Mesodermal cell (in vitro differentiated cells): ENCODE results near the gene TNFRSF19.

Experiments used
- H3K27ac ChIP-seq: 2 replicates; pipeline ENCODE4 v1.7.0; 2013; ENCODE audit warnings: mild to moderate bottlenecking, low read depth, low read length, moderate library complexity; ENCODE audit not compliant: severe bottlenecking
- H3K36me3 ChIP-seq: 2 replicates; pipeline ENCODE4 v1.7.1; 2013; ENCODE audit warnings: mild to moderate bottlenecking, low read length, moderate library complexity; ENCODE audit not compliant: control insufficient read depth, insufficient read depth
- H3K4me1 ChIP-seq: one replicate; pipeline ENCODE4 v1.7.1; 2013; ENCODE audit warnings: mild to moderate bottlenecking, low read length; ENCODE audit not compliant: insufficient read depth, control insufficient read depth, poor library complexity, severe bottlenecking
- H3K4me3 ChIP-seq: 2 replicates; pipeline ENCODE4 v1.7.0; 2013; ENCODE audit warnings: low read length, control low read depth, mild to moderate bottlenecking; ENCODE audit not compliant: insufficient read depth, poor library complexity, severe bottlenecking; ENCODE audit errors: extremely low read depth
- H3K9me3 ChIP-seq: 2 replicates; pipeline ENCODE4 v1.7.1; 2013; ENCODE audit warnings: mild to moderate bottlenecking, low read length, moderate library complexity; ENCODE audit not compliant: control insufficient read depth
- WGBS, 2 experiments: methylation state at CpG; one replicate each; pipeline ENCODE4 v1.1.5; 2013; ENCODE audit warnings: missing lambda C conversion rate in 2 of 2; ENCODE audit not compliant: insufficient coverage in 2 of 2; 5-methylcytosine and 5-hydroxymethylcytosine counted together

Gene TNFRSF19

DNA sequence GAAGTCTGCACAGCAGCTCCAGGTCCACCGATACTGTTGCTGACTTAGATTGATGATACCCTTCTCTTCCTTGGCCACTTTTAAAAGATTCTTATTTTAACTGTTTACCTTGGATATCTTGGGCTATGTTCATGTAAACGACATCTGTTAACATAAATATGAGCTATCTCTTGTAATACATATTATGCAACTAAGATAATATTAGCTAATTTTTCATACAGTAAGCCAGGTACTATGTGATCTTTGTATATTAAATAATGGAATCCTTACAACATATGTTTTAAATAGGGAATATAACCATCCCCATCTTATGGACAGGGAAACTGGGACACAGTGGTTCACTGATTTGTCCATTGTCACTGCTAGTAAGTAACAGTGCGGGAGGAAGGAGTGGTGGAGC lies 37.9 kb downstream of the TNFRSF19 start:
- WGBS, 2 experiments: 88% methylated on average over 1 of the region's 3 CpGs; no CpG with 5 or more reads in 1 of the 2 experiments
- H3K36me3 ChIP-seq: no peaks in the 10 kb centered on the region
- H3K4me1 ChIP-seq: no peaks in the 10 kb centered on the region
- H3K4me3 ChIP-seq: no peak overlapping the region
- H3K27ac ChIP-seq: no peak overlapping the region
- no peaks in the 10 kb centered on the region for H3K9me3 ChIP-seq

- WGBS, 2 experiments: 90 to 100% methylated on average over 5 to 9 of the region's 13 CpGs
- Histone ChIP-seq H3K4me3 (no peak overlapping the region), H3K27ac (no peak overlapping the region)
Measured at GRCh38 chr13:23608701-23609413, 38.6 kb downstream of the TNFRSF19 start.

GRCh38 chr13:23609414-23609760 lies 39.2 kb downstream of the TNFRSF19 start:
- H3K27ac ChIP-seq: no peak overlapping the region
- no peak overlapping the region for H3K4me3 ChIP-seq
- WGBS, 2 experiments: 80% methylated on average over 1 of the region's 7 CpGs; no CpG with 5 or more reads in 1 of the 2 experiments
- no peaks in the 10 kb centered on the region for H3K4me1 ChIP-seq
- no peaks in the 10 kb centered on the region for H3K9me3 ChIP-seq
- no peaks in the 10 kb centered on the region for H3K36me3 ChIP-seq

More at GRCh38 chr13:23608701-23609413, 38.6 kb downstream of the TNFRSF19 start:
- Histone ChIP-seq H3K4me1 (no peaks in the 10 kb centered on the region), H3K9me3 (no peaks in the 10 kb centered on the region), H3K36me3 (no peaks in the 10 kb centered on the region)

DNA sequence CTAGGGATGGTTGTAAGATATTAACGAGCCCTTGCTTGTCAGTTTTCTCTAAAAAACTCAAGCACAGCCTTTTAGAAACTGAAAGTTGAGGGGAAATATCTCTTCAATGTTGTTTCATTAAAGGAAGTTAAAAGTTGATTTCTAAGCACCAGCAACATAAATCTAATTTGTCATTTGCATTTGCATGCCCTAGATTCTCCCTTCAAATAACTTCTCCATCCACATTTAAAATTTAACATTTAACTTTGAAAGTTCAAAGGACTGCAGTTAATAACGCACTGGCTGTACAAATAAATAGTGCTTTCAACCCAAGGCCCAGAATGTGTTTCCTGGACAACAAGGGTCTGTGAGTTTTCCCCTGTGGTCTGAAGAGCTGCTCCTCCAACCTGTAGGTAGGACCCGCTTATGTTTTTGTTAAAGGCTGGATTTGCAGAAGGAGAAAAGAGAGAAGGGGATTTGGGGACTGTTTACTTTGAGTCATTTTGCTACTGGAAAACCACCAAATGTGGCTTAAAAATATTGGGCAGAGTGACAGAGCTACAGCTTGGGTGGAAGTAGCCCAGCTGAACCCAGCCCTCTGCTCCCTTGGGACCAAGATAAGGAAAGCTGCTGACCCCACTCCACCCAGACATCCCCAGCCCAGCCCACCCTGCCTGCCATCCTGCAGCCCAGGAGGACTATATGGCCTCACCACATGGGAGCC lies 39.8 kb downstream of the TNFRSF19 start:
- Histone ChIP-seq H3K4me3 (no peak overlapping the region), H3K9me3 (no peaks in the 10 kb centered on the region), H3K36me3 (no peaks in the 10 kb centered on the region), H3K27ac (no peak overlapping the region), H3K4me1 (no peaks in the 10 kb centered on the region)
- 76 to 88% methylated on average over 2 of the region's 3 CpGs for WGBS, 2 experiments

GRCh38 chr13:23610966-23611491 lies 40.8 kb downstream of the TNFRSF19 start:
- Histone ChIP-seq H3K27ac (no peak overlapping the region), H3K9me3 (no peaks in the 10 kb centered on the region), H3K36me3 (no peaks in the 10 kb centered on the region), H3K4me3 (no peak overlapping the region), H3K4me1 (no peaks in the 10 kb centered on the region)
- WGBS, 2 experiments: 94 to 100% methylated on average over 2 of the region's 2 CpGs

DNA sequence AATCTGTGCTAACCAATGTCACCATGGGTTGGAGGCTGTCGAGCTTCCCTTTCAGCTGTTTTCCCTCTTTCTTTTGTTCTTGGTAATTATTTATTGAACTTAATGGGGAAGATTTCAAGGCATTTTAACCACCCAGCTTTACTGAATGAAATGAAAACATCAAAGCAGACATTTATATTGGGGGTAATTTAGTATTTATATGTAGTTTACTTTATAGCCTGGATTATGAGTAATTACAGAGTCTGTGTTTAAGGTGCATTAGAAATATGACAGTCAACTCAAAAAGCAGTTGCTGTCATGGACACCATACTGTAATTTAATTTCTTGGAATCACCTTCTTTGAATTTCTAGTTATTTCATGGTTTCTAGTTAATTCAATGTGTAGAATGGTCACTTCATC lies 42.0 kb downstream of the TNFRSF19 start:
- no peak overlapping the region for H3K27ac ChIP-seq
- H3K9me3 ChIP-seq: no peaks in the 10 kb centered on the region
- no peaks in the 10 kb centered on the region for H3K36me3 ChIP-seq
- no CpG with 5 or more reads among the region's 1 CpG for WGBS, 2 experiments
- H3K4me3 ChIP-seq: no peak overlapping the region
- peaks cover 2% of the 10 kb centered on the region for H3K4me1 ChIP-seq

DNA sequence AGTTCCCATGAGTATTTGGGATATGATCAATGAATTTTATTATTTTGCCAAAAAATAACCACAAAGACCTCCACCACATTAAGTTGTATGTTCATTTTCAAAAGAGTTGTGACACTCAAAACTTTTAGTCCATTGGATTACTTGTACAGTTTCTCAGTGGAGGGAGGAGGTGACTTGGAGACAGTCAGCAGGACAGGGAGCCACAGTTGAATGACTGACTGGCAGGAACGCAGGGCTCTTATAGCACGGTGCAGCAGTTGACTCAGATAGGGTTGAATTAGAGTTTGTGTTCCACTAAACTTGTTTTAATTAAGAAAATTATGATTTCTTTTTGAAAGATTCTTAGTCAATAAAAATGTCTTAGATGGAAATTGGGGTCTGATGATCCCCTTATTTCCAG lies 42.5 kb downstream of the TNFRSF19 start:
- Histone ChIP-seq H3K4me1 (peaks cover 6% of the 10 kb centered on the region), H3K9me3 (no peaks in the 10 kb centered on the region), H3K36me3 (peaks cover 4% of the 10 kb centered on the region), H3K27ac (no peak overlapping the region), H3K4me3 (no peak overlapping the region)
- WGBS, 2 experiments: 92% methylated on average over 2 of the region's 2 CpGs; no CpG with 5 or more reads in 1 of the 2 experiments

DNA sequence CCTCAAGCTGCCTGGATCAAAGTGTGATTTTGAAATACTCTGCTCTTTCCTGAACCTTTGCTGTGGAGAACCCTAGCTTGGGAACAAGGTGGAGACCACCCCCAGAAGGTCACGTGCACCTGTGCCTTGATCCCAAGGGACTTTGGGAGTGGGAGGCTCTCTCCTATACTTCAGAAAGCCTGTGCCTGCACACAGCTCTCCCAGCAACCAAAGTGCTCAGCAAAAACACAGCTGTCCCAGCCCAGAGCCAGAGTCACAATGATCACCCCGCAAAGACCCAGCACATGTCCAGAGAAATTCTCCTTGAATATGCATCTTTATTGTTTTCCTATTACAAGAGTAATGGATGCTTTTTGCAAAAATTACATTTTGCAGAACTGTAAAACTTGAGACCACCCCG lies 43.4 kb downstream of the TNFRSF19 start:
- Histone ChIP-seq H3K36me3 (peaks cover 9% of the 10 kb centered on the region), H3K9me3 (no peaks in the 10 kb centered on the region), H3K4me1 (peaks cover 9% of the 10 kb centered on the region), H3K4me3 (no peak overlapping the region), H3K27ac (no peak overlapping the region)
- 80% methylated on average over 1 of the region's 3 CpGs; no CpG with 5 or more reads in 1 of the 2 experiments for WGBS, 2 experiments

DNA sequence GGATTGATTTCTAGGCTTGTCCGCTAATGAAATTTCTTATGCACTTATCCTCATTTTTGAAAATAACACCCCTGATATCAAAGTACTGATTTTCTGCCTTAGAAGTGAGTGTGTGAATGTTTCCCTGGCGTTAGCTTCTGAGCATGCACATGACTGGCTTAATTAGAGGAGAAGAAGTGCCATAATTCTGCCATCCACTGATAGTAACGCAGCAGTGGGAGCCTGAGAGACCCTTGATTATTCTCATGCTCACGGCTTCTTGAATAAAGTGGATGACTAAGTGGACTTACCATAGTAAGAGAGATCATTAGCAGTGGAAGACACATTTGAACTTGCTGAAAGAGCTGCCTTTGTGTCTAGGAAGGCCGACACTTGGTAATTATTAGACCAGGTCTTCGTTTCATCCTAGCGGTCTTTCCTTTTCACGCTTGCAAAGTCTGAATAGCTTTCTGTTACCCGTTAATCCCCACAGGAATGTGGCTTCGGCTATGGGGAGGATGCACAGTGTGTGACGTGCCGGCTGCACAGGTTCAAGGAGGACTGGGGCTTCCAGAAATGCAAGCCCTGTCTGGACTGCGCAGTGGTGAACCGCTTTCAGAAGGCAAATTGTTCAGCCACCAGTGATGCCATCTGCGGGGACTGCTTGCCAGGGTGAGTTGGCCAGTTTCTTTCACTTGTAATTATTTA lies 45.3 kb downstream of the TNFRSF19 start:
- Histone ChIP-seq H3K36me3 (peaks cover 17% of the 10 kb centered on the region), H3K4me1 (peaks cover 14% of the 10 kb centered on the region), H3K9me3 (no peaks in the 10 kb centered on the region), H3K4me3 (no peak overlapping the region), H3K27ac (no peak overlapping the region)
- 79 to 86% methylated on average over 11 to 13 of the region's 15 CpGs for WGBS, 2 experiments

DNA sequence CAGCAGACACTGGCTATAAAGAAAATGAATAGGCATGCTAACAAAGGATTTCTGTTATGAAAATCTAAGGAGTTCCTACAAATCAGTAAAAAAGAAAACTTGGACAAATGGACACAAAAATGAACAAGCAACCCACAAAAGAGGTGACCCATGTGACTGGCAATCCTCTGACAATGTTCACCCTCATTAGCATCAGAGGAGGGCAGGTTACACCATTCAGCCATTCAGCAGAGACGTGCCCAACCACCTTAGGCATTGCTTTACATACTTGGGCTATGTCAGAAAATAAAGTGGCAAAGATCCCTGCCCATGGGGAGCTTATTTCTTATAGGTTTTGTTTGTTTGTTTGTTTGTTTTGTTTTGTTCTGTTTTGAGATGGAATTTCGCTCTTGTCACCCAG lies 46.0 kb downstream of the TNFRSF19 start:
- peaks cover 17% of the 10 kb centered on the region for H3K36me3 ChIP-seq
- peaks cover 20% of the 10 kb centered on the region for H3K4me1 ChIP-seq
- WGBS, 2 experiments: 73 to 92% methylated on average over 1 to 2 of the region's 2 CpGs
- no peak overlapping the region for H3K4me3 ChIP-seq
- H3K9me3 ChIP-seq: no peaks in the 10 kb centered on the region
- no peak overlapping the region for H3K27ac ChIP-seq
